GM12891 (cell line): ENCODE results near the gene KRTAP15-1.

ENCODE experiments used
- DNase-seq: peaks from one replicate; pipeline ENCODE4 v3.0.0; 2011; ENCODE audit warnings: low spot score; ENCODE audit not compliant: insufficient read length
- FAIRE-seq: peaks from 2 replicates; lab custom pipeline; 2011; peaks lifted over from hg19 to GRCh38; lab: Jason Lieb, UNC
- PAX5 ChIP-seq: IDR thresholded peaks from 2 replicates; pipeline ENCODE4 v1.6.1; 2011; ENCODE audit warnings: low read length, moderate library complexity, mild to moderate bottlenecking; ENCODE audit not compliant: insufficient read depth, severe bottlenecking
- POLR2A ChIP-seq: IDR thresholded peaks from 2 replicates; pipeline ENCODE4 v1.6.1; 2011; ENCODE audit warnings: low read depth, low read length, control low read depth
- POLR2AphosphoS5 ChIP-seq: IDR thresholded peaks from 2 replicates; pipeline ENCODE4 v1.6.1; 2011; ENCODE audit warnings: low read depth, low read length, control low read depth
- POU2F2 ChIP-seq: IDR thresholded peaks from 2 replicates; pipeline ENCODE4 v1.6.1; 2011; ENCODE audit warnings: low read depth, mild to moderate bottlenecking, control low read depth, low read length, moderate library complexity
- SPI1 ChIP-seq: IDR thresholded peaks from 2 replicates; pipeline ENCODE4 v1.6.1; 2011; ENCODE audit warnings: low read depth, low read length, control low read depth
- TAF1 ChIP-seq: IDR thresholded peaks from 2 replicates; pipeline ENCODE4 v1.6.1; 2011; ENCODE audit warnings: low read depth, low read length, control low read depth

KRTAP15-1 gene

GRCh38 chr21:30437010-30437565, 3.0 kb upstream of the KRTAP15-1 start:
- no peak for FAIRE-seq
- TF ChIP-seq SPI1, result no peak
- TF ChIP-seq POLR2A, result no peak
- TF ChIP-seq POU2F2, result no peak
- no peak for TF ChIP-seq POLR2AphosphoS5
- no peak for TF ChIP-seq PAX5
- no peak for DNase-seq

GRCh38 chr21:30443226-30443625, 3.2 kb downstream of the KRTAP15-1 start:
- no peak for DNase-seq
- TF ChIP-seq SPI1 (no peak), POLR2AphosphoS5 (no peak), POU2F2 (no peak), POLR2A (no peak), TAF1 (no peak), PAX5 (no peak)
- FAIRE-seq, result no peak

DNA sequence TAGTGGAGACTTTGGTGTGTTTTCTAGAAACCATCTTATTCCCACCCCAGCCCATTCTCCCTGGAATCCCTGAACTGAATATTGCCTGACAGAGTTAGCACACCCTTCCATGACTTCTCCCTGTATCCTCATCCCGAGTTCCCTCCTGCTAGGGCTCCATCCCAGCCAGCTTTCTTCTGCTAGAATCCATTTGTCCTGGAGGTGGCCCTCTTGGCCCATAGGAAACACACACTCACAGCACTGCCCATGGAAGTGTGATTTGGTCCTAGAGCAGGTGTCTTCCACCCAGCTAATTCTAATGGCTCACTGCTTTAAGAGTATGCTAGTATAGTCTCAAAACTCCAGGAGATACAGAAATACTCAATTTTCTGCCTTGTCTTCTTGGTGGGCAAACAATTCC, 4.1 kb downstream of the KRTAP15-1 start:
- no peak for DNase-seq
- FAIRE-seq, result no peak
- TF ChIP-seq SPI1, result no peak
- TF ChIP-seq POLR2AphosphoS5, result no peak
- no peak for TF ChIP-seq POU2F2
- no peak for TF ChIP-seq POLR2A
- TF ChIP-seq PAX5, result no peak
- TF ChIP-seq TAF1, result no peak

DNA sequence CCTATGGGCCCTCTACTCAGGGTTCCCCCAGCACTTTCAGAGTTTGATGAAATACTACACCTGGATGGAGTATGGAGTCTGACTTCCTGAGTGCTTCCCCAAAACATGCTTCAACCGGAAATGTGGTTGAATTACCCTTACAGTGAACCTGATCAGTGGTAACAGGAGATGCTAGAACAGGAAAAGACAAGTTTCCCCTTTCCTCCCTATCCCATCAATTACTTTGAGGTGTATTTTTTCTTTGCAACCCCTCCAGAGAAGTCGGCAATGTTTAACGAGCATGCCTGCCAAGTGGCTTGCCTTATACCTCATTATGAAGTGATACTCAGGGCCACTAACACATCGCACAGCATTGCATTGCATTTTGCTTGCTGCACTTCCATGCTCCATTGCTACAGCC, 7.0 kb downstream of the KRTAP15-1 start:
- no peak for TF ChIP-seq POLR2AphosphoS5
- no peak for TF ChIP-seq POLR2A
- no peak for TF ChIP-seq TAF1
- TF ChIP-seq SPI1, result no peak
- TF ChIP-seq POU2F2, result no peak
- no peak for TF ChIP-seq PAX5
- no peak for FAIRE-seq

DNA sequence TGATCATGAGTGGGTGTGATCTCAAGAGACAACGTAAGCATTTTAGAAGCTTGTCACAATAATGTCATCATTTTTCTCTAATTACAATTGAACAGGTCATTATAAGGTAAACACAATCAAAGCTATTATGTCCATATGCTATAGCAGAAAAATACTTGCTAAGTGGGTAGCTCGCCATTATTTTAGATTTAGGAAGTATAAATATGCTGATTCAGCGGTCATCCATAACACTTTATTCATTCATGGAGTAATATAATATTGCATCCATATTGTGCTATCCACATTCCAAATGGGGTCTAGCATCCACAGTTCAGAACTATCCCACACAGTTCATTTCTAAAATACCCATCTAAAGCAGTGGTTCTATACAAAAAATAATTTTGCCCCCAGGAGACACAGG, 8.4 kb downstream of the KRTAP15-1 start:
- TF ChIP-seq POLR2AphosphoS5 (no peak), POU2F2 (no peak), TAF1 (no peak), SPI1 (no peak), POLR2A (no peak), PAX5 (no peak)
- no peak for DNase-seq
- FAIRE-seq, result no peak

More for the DNA sequence above, 7.0 kb downstream of the KRTAP15-1 start:
- no peak for DNase-seq

- TF ChIP-seq POU2F2 (no peak), TAF1 (no peak), POLR2A (no peak), PAX5 (no peak), SPI1 (no peak), POLR2AphosphoS5 (no peak)
- peak; percentile 5 for DNase-seq
- peak; percentile 33 for FAIRE-seq
Observed at GRCh38 chr21:30463713-30464112, 23.6 kb downstream of the KRTAP15-1 start.

DNA sequence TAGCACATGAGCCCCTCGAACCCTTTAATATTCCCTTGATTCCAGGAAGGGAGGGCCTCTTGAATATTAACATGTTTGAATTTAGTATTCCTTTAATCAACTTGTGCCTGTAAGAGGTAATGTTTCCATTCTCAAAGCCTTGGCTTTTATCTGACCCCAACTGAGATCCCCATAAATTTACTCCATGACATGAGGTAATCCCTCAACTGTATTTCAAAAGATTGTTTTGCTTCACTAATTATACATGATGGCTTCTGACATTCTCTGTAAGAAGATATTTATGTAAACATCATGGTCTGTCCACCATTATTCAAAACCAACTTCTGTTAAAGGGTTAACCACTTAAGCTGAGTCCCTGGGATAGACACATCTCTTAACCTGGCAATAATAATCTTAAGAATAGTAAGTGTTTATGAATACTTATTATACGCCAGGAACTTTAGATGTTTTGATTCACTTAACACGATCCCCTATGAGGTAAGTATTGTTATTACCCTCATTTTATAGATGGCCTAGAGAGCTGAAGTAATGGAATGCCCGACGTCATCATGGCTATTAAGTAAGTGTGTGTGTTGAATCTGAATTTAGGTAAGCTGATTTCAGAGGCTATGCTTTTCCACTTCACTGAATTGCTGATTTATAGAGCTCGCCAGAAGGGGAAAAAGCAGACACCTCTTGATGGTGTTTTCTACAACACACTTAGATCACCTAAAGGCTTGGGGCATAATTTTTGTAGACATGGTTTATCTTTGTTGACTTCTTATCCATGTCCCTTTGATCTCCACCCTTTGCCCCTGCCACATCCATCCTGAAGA, 29.0 kb downstream of the KRTAP15-1 start:
- TF ChIP-seq POU2F2, result no peak
- no peak for TF ChIP-seq SPI1
- no peak for TF ChIP-seq POLR2AphosphoS5
- no peak for TF ChIP-seq TAF1
- TF ChIP-seq PAX5, result no peak
- no peak for TF ChIP-seq POLR2A
- FAIRE-seq, result no peak

GRCh38 chr21:30478004-30478403, 37.9 kb downstream of the KRTAP15-1 start:
- no peak for TF ChIP-seq POLR2AphosphoS5
- no peak for TF ChIP-seq PAX5
- TF ChIP-seq TAF1, result no peak
- TF ChIP-seq SPI1, result no peak
- TF ChIP-seq POU2F2, result no peak
- TF ChIP-seq POLR2A, result no peak
- DNase-seq (no peak), FAIRE-seq (no peak)

More for the DNA sequence above, 29.0 kb downstream of the KRTAP15-1 start:
- no peak for DNase-seq

DNA sequence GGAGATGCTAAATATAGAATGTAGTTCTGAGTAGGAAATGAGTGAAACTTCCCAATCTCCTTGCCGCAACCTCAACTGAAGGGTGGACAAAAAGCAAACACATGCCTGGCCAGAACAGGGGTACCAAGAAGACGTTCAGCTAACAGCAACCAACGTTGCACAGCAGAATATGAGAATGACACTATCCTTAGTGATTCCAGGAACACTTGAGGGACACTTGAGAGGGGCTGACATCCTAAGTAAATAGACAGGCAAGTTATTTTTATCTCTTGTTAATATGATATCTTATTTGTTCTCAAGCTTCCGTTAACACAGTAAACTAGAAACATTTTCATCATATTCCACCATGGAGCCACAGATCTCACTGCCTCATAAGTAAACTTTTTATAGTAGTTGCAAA, 39.2 kb downstream of the KRTAP15-1 start:
- DNase-seq, result no peak
- no peak for FAIRE-seq

GRCh38 chr21:30480145-30480544, 40.1 kb downstream of the KRTAP15-1 start, which contains the start of gene KRTAP19-1:
Gene KRTAP19-1, minus strand, starts transcription at chr21:30480367. Its CDS starts 50 bp downstream, at chr21:30480317.
- DNase-seq (no peak), FAIRE-seq (no peak)
- TF ChIP-seq POLR2A (no peak), TAF1 (no peak), POLR2AphosphoS5 (no peak), PAX5 (no peak), POU2F2 (no peak), SPI1 (no peak)

More for the DNA sequence above, 39.2 kb downstream of the KRTAP15-1 start:
- no peak for TF ChIP-seq PAX5
- no peak for TF ChIP-seq TAF1
- no peak for TF ChIP-seq POLR2A
- TF ChIP-seq SPI1, result no peak
- TF ChIP-seq POU2F2, result no peak
- no peak for TF ChIP-seq POLR2AphosphoS5
